Muscle layer of colon (tissue), 2 donors: ENCODE measurements around the gene PLA2G15.

ENCODE experiments used
- H3K27ac ChIP-seq: one replicate; pipeline ENCODE4 v1.7.0; 2013; ENCODE audit warnings: low read depth, mild to moderate bottlenecking, low read length, moderate library complexity
- H3K27me3 ChIP-seq, 2 donors: one replicate each; pipeline ENCODE4 v1.7.0; 2013; ENCODE audit warnings: low read length in 2 of 2, mild to moderate bottlenecking in 2 of 2; ENCODE audit not compliant: insufficient read depth in 2 of 2, control insufficient read depth in 1 of 2
- H3K36me3 ChIP-seq: one replicate; pipeline ENCODE4 v1.7.0; 2013; ENCODE audit warnings: mild to moderate bottlenecking, low read length; ENCODE audit not compliant: insufficient read depth
- H3K4me1 ChIP-seq: one replicate; pipeline ENCODE4 v1.7.0; 2013; ENCODE audit warnings: mild to moderate bottlenecking, low read length; ENCODE audit not compliant: insufficient read depth
- H3K4me3 ChIP-seq, 2 donors: one replicate each; pipeline ENCODE4 v1.7.0; 2013; ENCODE audit warnings: low read length in 2 of 2, low read depth in 1 of 2, mild to moderate bottlenecking in 1 of 2, moderate library complexity in 1 of 2
- H3K9ac ChIP-seq: one replicate; pipeline ENCODE4 v1.7.0; 2013; ENCODE audit warnings: low read length
- H3K9me3 ChIP-seq: one replicate; pipeline ENCODE4 v1.7.0; 2013; ENCODE audit warnings: mild to moderate bottlenecking, low read length
- donor health status: abdominal sarcoma.
- donor health status: Adenocarcinoma of cecum.

Gene PLA2G15

DNA sequence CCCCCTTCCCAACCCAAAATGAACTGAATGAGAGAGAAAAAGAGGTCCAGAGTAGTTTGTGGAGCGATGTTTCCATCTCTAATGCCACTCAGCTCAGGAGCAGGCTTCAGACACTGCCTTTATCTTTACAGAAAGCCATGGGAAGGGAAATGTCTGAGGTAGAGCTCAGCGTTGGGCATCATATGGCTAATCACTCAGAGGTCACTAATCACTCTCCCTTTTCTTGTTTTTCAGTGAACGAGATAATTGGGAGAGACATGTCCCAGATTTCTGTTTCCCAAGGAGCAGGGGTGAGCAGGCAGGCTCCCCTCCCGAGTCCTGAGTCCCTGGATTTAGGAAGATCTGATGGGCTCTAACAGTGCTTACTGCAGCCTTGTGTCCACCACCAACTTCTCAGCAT lies 19.1 kb upstream of the PLA2G15 start:
- H3K36me3 ChIP-seq: peaks cover 19% of the 10 kb centered on the region
- H3K4me3 ChIP-seq: no peak overlapping the region
- H3K9me3 ChIP-seq: no peaks in the 10 kb centered on the region
- H3K9ac ChIP-seq: no peak overlapping the region
- H3K4me1 ChIP-seq: peaks cover 10% of the 10 kb centered on the region
- no peaks in the 10 kb centered on the region for H3K27me3 ChIP-seq
- H3K27ac ChIP-seq: no peak overlapping the region

- no peak overlapping the region for H3K4me3 ChIP-seq
- no peak overlapping the region for H3K9ac ChIP-seq
- no peak overlapping the region for H3K27ac ChIP-seq
- H3K36me3 ChIP-seq: peaks cover 19% of the 10 kb centered on the region
- peaks cover 10% of the 10 kb centered on the region for H3K4me1 ChIP-seq
- H3K9me3 ChIP-seq: no peaks in the 10 kb centered on the region
- no peaks in the 10 kb centered on the region for H3K27me3 ChIP-seq
Observed at GRCh38 chr16:68227183-68227793, 17.9 kb upstream of the PLA2G15 start.

DNA sequence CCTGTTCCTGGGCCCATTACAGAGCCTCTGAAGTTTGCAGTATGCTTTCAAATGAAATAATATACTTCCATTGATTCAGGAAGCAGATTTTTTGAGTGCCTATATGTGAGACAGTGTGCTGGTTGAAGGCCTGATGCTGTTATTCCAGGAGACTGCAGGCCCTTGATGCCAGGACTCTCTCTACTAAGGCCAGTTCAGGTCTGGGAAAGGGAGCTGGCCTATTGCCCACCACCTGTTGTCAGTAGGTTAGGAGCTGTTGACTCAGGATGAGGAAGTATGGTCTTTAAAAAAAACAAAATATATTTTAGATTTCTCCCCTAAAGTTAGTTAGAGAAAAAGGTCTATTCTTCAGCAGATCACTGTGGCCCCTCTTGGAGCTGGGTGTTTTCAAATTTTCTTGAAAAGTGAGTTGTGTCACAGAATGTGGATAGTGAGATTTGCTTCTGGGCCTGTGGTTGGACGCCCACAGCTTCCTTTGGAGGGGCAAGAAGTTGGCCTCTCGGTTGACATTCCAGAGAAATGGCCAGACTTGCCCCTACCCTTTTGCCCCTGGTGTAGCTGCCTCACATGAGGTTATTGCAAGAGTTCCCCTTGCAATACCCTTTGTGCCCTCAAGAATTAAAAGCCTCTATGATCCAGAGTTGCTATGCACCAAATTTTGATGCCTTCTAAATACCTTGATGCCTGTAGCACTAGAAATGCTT lies 17.2 kb upstream of the PLA2G15 start:
- H3K9me3 ChIP-seq: no peaks in the 10 kb centered on the region
- no peaks in the 10 kb centered on the region for H3K27me3 ChIP-seq
- H3K27ac ChIP-seq: no peak overlapping the region
- no peak overlapping the region for H3K9ac ChIP-seq
- H3K4me1 ChIP-seq: peaks cover 10% of the 10 kb centered on the region
- peaks cover 19% of the 10 kb centered on the region for H3K36me3 ChIP-seq
- no peak overlapping the region for H3K4me3 ChIP-seq

GRCh38 chr16:68228652-68229051 lies 16.5 kb upstream of the PLA2G15 start:
- Histone ChIP-seq H3K9me3 (no peaks in the 10 kb centered on the region), H3K4me3 (no peak overlapping the region), H3K4me1 (peaks cover 10% of the 10 kb centered on the region), H3K27me3 (no peaks in the 10 kb centered on the region), H3K27ac (peak overlapping the region; percentile 52), H3K36me3 (peaks cover 19% of the 10 kb centered on the region), H3K9ac (no peak overlapping the region)

- H3K36me3 ChIP-seq: peaks cover 19% of the 10 kb centered on the region
- no peak overlapping the region for H3K9ac ChIP-seq
- no peak overlapping the region for H3K27ac ChIP-seq
Observed at GRCh38 chr16:68229431-68230175, 15.6 kb upstream of the PLA2G15 start.

DNA sequence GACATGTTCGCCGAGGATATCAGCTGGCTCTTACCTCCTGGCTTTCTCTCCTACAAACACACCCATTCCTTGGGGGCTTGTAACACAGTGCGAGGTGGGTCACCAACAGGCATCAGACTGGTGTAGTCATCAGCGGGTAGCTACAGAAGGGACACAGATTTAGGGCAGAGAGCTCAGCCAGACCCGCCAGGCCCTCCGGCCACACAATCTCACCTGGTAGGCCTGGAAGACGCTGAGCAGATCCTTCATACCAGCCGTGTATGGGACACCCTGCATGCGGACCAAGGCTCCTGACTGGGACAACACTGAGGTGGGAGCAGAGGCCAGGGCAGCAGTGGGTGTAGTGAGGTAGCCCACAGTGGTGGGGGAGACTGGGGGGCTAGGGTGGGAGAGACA lies 15.0 kb upstream of the PLA2G15 start:
- H3K27ac ChIP-seq: no peak overlapping the region
- peaks cover 17% of the 10 kb centered on the region for H3K36me3 ChIP-seq
- no peak overlapping the region for H3K9ac ChIP-seq
- no peaks in the 10 kb centered on the region for H3K27me3 ChIP-seq
- no peak overlapping the region for H3K4me3 ChIP-seq
- peaks cover 10% of the 10 kb centered on the region for H3K4me1 ChIP-seq
- no peaks in the 10 kb centered on the region for H3K9me3 ChIP-seq

More at GRCh38 chr16:68229431-68230175, 15.6 kb upstream of the PLA2G15 start:
- Histone ChIP-seq H3K4me3 (no peak overlapping the region), H3K4me1 (peaks cover 10% of the 10 kb centered on the region), H3K9me3 (no peaks in the 10 kb centered on the region), H3K27me3 (no peaks in the 10 kb centered on the region)

GRCh38 chr16:68230956-68231355 lies 14.2 kb upstream of the PLA2G15 start:
- H3K9me3 ChIP-seq: no peaks in the 10 kb centered on the region
- no peak overlapping the region for H3K27ac ChIP-seq
- no peaks in the 10 kb centered on the region for H3K27me3 ChIP-seq
- peaks cover 16% of the 10 kb centered on the region for H3K36me3 ChIP-seq
- H3K9ac ChIP-seq: no peak overlapping the region
- H3K4me1 ChIP-seq: peaks cover 10% of the 10 kb centered on the region
- H3K4me3 ChIP-seq: no peak overlapping the region

GRCh38 chr16:68231384-68232136 lies 13.6 kb upstream of the PLA2G15 start:
- Histone ChIP-seq H3K9me3 (no peaks in the 10 kb centered on the region), H3K27ac (no peak overlapping the region), H3K36me3 (peaks cover 11% of the 10 kb centered on the region), H3K27me3 (no peaks in the 10 kb centered on the region), H3K4me3 (no peak overlapping the region), H3K9ac (no peak overlapping the region), H3K4me1 (peaks cover 15% of the 10 kb centered on the region)

GRCh38 chr16:68232335-68232734 lies 12.8 kb upstream of the PLA2G15 start:
- H3K4me1 ChIP-seq: peaks cover 19% of the 10 kb centered on the region

GRCh38 chr16:68233085-68233834 lies 11.9 kb upstream of the PLA2G15 start:
- Histone ChIP-seq H3K27me3 (no peaks in the 10 kb centered on the region), H3K4me1 (peaks cover 19% of the 10 kb centered on the region), H3K27ac (no peak overlapping the region), H3K36me3 (no peaks in the 10 kb centered on the region), H3K4me3 (no peak overlapping the region), H3K9me3 (no peaks in the 10 kb centered on the region), H3K9ac (no peak overlapping the region)

More at GRCh38 chr16:68232335-68232734, 12.8 kb upstream of the PLA2G15 start:
- no peaks in the 10 kb centered on the region for H3K9me3 ChIP-seq
- H3K27ac ChIP-seq: no peak overlapping the region
- peaks cover 5% of the 10 kb centered on the region for H3K36me3 ChIP-seq
- no peaks in the 10 kb centered on the region for H3K27me3 ChIP-seq
- H3K9ac ChIP-seq: no peak overlapping the region
- H3K4me3 ChIP-seq: no peak overlapping the region
